OCI-LY3 (cell line): Measurements from ENCODE around the gene RMI2.

ENCODE experiments used
- CTCF ChIP-seq: fragments of 200-600, 300-600 bp; sonication (generic); IDR thresholded peaks from 2 replicates; pipeline ENCODE4 v1.5.1; 2014; ENCODE audit warnings: antibody characterized with exemption, low read length, low read depth
- EZH2phosphoT487 ChIP-seq: fragments of 200-600 bp; shearing (Covaris generic); IDR thresholded peaks from 2 replicates; pipeline ENCODE4 v1.6.1; 2018; ENCODE audit warnings: antibody characterized with exemption, mixed run types, low read depth

DNA sequence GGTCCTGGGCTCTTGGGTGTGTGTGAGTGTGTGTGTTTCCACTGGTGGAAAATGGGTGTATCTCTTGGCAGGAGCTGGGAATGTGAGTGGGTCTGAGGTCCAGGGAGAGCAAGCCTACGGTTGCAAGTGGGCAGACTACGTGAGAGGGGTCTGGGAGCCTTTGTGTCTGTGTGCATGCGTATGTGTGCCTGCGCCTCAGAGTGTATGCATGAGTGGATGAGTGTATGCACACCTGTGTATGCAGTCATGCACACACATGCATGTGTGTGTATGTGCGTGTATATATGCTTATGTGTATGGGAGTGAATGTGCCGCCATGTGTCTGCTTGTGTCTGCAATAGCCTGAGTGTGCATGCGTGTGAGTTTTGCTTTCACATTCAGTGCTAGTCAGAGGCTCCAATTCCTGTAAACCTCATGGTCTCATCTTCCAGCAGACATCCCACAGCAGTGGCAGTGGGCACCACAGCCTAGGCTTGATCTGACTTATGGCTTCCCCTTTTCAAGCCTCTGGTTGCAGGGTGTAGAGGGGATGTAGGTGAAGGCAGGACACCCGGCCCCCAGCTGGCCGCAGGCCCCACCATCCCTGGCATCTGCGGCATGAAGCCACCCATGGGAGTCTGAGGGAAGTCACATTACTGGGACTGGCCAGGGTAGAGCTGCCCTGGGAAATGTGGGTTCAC is 19.7 kb upstream of the RMI2 start:
- TF ChIP-seq CTCF (no peak), EZH2phosphoT487 (no peak)
